GM19023 (cell line): ENCODE results near the gene KDM4B.

ENCODE experiments used
- ATAC-seq: cut with Tn5 transposase; IDR thresholded peaks from one replicate; pipeline ENCODE4 v1.9.1; 2021; ENCODE audit warnings: mild to moderate bottlenecking, moderate library complexity; ENCODE audit not compliant: unreplicated experiment

KDM4B gene

DNA sequence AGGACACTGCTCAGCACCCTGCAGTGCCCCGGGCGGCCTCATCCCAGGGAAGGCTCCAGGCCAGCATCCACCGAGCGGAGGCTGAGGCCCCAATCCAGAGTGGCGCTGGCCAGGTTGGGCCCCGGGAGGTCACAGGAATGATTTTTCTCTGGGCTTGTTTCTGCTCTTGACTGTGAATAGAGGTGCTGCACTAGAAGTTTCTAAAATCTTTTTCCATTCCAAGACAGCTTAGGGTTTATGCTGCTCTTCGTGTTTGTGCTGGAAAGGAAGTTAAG is 15.1 kb downstream of the KDM4B start:
- ATAC-seq: no peak

DNA sequence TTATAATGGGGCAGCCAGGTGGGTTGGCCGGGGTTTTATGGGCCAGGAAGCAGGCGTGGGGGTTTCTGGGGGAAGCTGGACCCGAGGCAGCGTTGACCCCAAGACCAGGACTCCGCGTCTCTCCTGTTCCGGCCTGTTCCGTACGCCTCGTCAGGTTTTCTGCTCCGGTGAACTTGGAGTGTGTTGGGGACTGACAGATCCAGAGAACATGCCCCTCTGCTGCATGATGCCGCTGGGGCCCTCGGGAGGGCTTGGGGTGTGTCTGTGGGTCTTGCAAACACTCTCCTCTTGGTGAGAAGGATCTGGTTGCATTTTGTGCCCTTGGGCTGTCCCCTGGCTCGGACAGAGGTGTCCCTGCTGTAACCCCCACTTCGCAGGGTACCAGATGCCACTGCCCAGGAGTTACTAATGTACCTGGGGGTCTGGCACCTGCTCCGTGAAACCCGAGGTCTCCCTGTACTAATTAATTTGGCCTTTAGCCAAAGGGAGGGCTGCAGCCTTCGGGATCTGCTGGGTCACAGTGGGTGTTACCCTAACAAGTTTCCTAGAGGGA is 15.6 kb downstream of the KDM4B start:
- no peak for ATAC-seq

DNA sequence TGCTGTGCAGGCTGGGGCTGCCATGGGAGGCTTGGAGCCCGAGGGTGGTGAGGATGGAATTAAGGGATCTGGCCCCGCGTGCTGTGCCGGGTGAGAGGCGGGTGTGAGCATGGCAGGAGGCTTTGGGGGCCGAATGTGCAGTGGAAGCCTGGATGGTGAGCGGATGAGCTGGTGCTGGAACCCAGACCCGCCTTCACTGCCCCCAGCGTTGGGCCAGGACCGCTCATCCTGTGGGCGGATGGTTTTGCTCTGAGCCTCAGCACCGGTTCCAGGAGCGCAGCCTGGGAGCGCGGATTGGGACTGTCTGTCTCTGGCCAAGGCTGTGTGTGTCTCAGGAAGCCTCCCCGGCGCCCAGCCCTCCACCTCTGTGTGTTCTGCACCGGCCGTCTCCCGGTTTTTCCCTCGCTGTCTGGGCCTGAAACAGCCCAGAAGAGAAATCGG is 16.7 kb downstream of the KDM4B start:
- no peak for ATAC-seq

- ATAC-seq: no peak
These were observed 17.1 kb downstream of the KDM4B start for GRCh38 chr19:4986056-4986455.

DNA sequence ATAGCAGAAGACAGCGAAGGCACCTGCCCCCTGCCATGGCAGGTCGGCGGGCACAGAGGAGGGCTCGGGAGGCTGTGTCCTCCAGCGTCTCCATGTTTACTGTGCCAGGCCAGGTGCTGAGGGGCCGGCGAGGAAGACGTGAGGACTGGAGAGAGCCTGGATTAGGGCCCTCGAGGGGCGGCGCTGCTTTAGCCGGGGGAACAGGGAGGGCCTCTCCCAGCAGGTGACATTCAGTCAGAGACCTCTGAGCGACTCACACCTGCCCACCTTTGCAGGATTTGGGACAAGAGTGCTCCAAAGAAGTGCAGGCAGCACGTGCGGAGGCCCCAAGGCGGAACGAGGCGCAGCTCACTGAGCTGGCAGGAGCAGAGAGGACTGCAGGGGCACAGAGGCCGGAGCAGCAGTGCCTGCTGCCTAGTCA is 17.6 kb downstream of the KDM4B start:
- no peak for ATAC-seq

DNA sequence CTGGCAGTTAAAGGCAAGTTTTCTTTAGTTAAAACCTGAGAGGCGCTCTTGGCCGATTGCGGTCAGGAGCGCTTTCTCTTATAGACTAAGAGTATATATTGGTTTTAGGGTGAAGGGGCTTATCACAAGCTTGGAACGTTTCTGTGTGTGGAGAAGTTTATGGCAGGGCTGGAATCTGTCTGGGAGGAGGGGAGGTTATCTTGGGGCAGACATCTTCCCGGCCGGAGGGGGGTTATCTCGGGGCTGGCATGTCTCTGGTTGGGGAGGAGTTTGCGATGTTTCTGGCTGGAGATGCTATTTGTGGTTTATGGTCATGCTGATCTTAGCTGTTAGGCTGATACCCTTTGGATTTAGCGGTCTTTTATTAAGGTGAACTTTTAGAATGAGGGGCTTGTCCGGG is 18.3 kb downstream of the KDM4B start:
- no peak for ATAC-seq

DNA sequence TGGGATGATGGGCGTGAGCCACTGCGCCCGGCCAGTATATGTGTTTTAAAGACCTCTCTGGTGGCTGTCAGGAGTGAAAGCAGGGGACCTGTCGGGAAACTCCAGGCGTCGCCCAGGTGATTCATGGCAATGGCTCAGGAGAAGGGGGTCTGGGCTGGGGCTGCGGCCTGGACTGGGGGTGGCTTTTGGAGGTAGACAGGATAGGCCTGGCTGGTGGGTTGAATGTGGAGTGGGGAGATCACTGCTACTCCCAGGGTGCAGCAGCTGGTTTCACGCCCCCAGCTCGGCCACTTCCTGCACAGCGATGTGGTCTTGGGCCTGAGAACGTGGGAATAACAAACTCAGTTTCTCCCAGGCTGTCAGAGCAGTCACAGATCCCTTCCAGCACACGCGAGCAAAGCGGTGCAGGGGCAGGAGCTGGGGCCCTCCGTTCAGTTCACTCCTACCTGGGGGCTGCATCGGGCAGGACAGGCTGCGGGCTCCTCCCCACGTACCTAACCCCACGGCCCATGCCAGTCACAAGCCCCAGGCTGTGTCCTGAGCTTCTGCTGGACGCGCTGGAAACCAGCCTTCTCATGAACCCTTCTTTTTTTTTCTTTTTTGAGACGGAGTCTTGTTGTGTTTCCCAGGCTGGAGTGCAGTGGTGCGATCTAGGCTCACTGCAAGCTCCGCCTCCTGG is 18.9 kb downstream of the KDM4B start:
- no peak for ATAC-seq

DNA sequence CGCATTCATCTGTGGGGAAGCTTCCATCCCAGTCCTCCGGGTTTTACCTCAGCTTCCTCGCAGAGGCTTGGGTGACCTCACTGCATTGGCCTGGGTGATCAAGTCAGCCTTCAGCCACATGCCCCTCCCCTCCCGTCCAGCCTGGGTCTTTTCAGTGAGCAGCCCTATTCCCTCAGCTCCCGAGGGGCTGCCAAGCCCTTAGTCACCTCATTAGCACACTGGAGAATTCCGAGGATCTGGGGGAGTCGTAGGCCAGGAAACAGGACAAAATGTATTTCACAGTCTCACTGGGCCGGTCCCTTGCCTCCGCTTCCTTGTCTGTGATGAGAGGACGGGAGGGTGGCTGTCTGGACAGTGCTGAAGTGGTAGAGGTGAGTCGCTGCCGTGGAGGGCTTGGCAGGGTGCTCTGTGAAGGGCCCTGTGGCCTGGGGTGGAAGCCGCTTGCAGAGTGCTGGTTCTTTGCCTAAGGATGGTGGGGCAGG is 19.9 kb downstream of the KDM4B start:
- ATAC-seq: no peak

- ATAC-seq: no peak
These were observed 21.4 kb downstream of the KDM4B start for GRCh38 chr19:4990306-4990705.

- ATAC-seq: no peak
These were observed 22.6 kb downstream of the KDM4B start for GRCh38 chr19:4991538-4991937.

DNA sequence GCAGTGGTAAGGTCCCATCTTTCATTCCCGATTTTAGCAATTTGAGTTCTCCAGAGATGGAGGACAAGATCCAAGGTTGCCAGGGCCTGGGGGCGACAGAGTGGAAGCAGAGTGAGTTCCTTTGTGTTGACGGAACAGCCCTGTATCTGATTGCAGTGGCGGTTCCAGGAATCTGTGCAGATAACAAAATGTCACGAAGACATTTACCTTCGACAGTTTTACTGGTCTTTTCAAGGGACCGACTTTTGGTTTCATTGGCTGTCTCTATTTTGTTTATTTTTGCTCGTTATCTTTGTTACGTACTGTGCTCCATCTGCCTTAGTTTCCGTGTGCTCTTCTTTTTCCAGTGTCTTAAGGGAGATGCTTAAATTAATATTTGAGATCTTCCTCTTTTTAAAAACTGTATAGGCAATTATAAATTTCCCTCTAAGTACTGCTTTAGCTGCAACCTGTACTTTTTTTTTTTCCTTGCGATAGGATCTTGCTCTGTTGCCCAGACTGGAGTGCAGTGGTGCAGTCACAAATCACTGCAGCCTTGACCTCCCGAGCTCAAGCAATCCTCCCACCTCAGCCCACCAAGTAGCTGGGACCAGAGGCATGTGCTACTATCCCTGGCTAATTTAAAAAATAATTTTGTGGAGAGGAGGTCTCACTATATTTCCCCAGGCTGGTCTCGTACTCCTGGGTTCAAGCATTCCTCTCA is 23.2 kb downstream of the KDM4B start:
- no peak for ATAC-seq

- ATAC-seq: no peak
These were observed 24.8 kb downstream of the KDM4B start for GRCh38 chr19:4993683-4994082.

- no peak for ATAC-seq
These were observed 27.8 kb downstream of the KDM4B start for GRCh38 chr19:4996701-4997100.

GRCh38 chr19:4997297-4997696 is 28.4 kb downstream of the KDM4B start:
- no peak for ATAC-seq

DNA sequence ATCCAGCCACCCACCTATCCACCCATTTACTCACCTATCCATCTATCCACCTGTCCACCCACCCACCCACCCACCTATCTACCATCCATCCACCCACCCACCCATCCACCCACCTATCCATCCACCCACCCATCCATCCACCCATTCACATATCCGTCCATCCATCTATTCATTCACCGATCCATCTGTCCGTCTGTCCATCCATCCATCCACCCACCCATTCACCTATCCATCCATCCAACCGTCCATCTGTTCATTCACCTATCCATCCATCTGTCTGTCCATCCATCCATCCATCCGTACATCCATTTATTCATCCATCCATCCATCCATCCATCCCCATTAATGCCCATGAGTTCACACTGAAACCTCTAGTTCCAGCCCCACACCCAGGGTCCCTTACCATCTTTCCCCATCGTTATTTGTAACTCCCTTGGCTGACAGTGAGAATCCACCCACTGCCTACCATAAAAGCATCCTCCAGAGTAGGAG is 31.3 kb downstream of the KDM4B start:
- no peak for ATAC-seq

DNA sequence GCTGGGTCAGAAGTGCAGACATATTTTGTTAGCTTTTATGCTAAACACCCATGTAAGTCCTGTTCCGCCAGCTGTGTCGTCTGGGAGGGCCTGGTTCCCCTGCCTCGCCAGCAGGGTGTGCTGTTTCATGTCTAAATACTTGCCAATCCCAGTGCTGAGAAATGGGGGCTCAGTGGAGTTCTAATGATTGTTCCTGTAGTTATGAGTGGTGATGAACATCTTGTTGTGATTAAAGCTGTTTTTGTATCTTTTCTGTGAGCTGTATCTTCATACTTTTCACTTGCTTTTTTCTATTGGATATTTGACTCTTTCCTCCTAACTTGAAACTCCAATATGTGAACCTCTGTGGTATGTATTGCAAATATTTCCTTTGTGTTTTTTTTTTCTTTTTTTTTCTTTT is 32.7 kb downstream of the KDM4B start:
- ATAC-seq: no peak

GRCh38 chr19:5002143-5002542 is 33.2 kb downstream of the KDM4B start:
- ATAC-seq: no peak

- no peak for ATAC-seq
These were observed 34.9 kb downstream of the KDM4B start for GRCh38 chr19:5003781-5004180.

- ATAC-seq: no peak
These were observed 36.2 kb downstream of the KDM4B start for GRCh38 chr19:5005096-5005495.

GRCh38 chr19:5006201-5006600 is 37.3 kb downstream of the KDM4B start:
- no peak for ATAC-seq

DNA sequence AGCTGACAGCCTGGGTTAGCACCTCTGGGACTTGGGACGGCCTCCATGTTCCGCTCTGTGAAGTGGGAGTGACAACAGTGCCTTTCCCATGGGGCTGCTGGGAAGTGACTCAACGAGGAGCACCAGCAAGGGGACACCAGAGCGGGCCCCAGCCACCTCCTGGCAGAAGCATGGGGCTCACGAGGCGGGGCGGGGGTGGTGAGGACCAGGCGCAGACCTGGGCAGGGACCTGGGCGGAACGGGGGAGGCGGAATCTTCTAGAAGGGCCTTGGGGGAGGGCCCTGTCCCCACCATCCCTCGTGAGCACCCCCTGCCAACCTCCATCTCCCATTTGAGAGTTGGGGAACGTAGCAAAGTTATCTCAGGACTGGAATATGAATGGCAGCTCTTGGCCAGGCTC is 37.9 kb downstream of the KDM4B start:
- no peak for ATAC-seq
